Measurements from ENCODE around the gene TUSC1.

- TF ChIP-seq POLR2A (IDR thresholded peaks at IDR 0.05; ENCODE audit: low read depth) (no peak), EP300 (IDR thresholded peaks at IDR 0.05) (no peak), CTCF (IDR thresholded peaks at IDR 0.05) (no peak)
These were observed 13.5 kb upstream of the TUSC1 start for GRCh38 chr9:25691786-25692185.

All from esophagus muscularis mucosa (tissue), 4 donors.